ENCODE results near the gene GABRG2.

Gene GABRG2

DNA sequence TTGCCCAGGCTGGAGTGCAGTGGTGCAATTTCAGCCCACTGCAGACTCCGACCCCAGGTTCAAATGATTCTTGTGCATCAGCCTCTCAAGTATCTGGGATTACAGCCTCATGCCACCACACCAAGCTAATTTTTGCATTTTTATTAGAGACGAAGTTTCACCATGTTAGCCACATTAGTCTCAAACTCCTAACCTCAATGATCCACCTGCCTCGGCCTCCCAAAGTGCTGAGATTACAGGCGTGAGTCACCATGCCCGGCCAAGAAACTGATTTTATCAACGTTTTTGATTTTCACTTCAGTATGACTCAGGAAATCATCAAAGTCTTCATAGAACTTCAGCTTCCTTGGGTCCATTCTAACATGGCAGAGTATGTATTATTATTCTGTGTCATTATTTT is 125.4 kb downstream of the GABRG2 start:
- no peak for DNase-seq

DNA sequence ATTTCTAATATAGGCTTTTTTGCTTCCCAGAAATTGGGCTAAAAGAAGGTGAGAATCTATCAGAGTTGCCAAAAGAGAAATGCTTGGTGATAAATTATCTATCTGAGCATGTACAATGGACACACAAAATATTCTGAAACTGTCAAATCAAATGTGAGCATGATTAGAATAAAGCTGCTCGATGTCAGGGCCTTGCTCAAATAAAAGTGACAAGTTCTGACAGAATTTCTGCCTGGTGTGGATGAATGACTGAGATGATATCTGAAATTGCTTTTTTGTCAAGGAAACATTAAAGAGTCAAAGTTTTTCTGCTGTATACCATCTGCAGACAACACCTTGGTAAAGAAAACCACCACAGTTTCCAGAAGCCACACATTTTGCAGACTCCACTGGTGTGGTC is 128.8 kb downstream of the GABRG2 start:
- DNase-seq: no peak

DNA sequence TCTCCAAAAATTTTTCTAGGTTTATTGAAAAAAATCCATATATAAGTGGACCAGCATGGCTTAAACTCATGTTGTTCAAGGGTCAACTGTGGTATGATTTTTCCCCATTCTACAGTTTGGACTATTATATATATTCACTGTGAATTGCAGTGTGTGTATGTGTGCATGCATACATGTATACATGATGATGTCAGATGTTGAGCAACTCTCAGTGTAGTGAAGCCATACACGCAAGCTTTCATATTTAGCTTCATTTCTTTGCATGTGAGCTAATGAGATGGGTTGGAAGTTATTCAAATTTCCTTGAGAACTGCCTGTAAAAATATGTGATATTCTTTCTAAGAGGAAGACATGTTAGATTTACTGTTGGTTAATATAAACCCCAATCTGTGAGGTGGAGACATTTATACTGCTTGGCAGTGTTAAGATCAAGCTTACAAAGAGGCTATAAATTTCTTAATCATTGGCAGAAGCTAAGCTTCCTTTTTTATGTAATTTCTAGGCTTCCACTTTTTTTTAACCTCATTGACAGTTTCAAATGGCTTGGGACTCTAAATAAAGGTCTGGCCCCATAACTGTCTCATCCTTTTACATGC is 134.8 kb downstream of the GABRG2 start:
- DNase-seq: no peak
